GM12878 (cell line): ENCODE results near the gene NDUFC1. TPM values are rescaled to one million over a fixed set of nuclear protein-coding genes. Genes with fewer than 3 reads are reported as not detected.

ENCODE experiments used
- ATAC-seq: fragments of 200-7000 bp; cut with Tn5 transposase; 3 replicates; pipeline ENCODE4 v1.9.1; 2020; ENCODE audit warnings: mild to moderate bottlenecking, moderate library complexity
- BruUV-seq: library from RNA; stranded (reverse); fragments of 400-500 nt; replicated peaks from 2 replicates; lab custom pipeline; 2021; lab: Mats Ljungman, UMichigan
- CTCF ChIA-PET: fragments of 300-600 bp; sonication (Branson Sonifier 250); formaldehyde crosslinking; extraction: SDS; loops from one replicate; lab custom pipeline; 2021; ENCODE audit warnings: inconsistent platforms; lab: Yijun Ruan, JAX
- POLR2A ChIA-PET: fragments of 350-600 bp; formaldehyde crosslinking; extraction: SDS; loops from one replicate; lab custom pipeline; 2021; ENCODE audit warnings: inconsistent platforms; lab: Charles Lee
- RAD21 ChIA-PET: fragments of 300-600 bp; sonication (Branson Sonifier 250); formaldehyde crosslinking; loops from one replicate; lab custom pipeline; 2023; ENCODE audit warnings: antibody characterized with exemption; ENCODE audit not compliant: unreplicated experiment; lab: Charles Lee
- SMC1A ChIA-PET: fragments of 300-600 bp; sonication (Branson Sonifier 250); formaldehyde crosslinking; loops from one replicate; lab custom pipeline; 2023; ENCODE audit not compliant: unreplicated experiment, uncharacterized antibody; lab: Charles Lee
- DNase-seq: peaks from one replicate; pipeline ENCODE4 v3.0.0-alpha.2; 2011; ENCODE audit warnings: low read depth, low spot score
- FAIRE-seq: peaks from 3 replicates; lab custom pipeline; 2011; peaks lifted over from hg19 to GRCh38; lab: Jason Lieb, UNC
- H2AFZ ChIP-seq: 2 replicates; pipeline ENCODE4 v1.6.0; 2011; ENCODE audit warnings: low read depth, low read length, control low read depth; ENCODE audit not compliant: control insufficient read depth
- H3K27ac ChIP-seq: 2 replicates; pipeline ENCODE4 v1.5.1; 2011; ENCODE audit warnings: control low read depth; ENCODE audit not compliant: control insufficient read depth, insufficient read depth
- H3K27me3 ChIP-seq, 2 experiments: replicated peaks in 1 of 2; 2 replicates each; pipeline versions ENCODE4 v1.6.0 to v1.6.1; 2011; ENCODE audit warnings: low read length in 1 of 2; ENCODE audit not compliant: control insufficient read depth in 2 of 2, insufficient read depth in 2 of 2
- H3K36me3 ChIP-seq, 2 experiments: 2 replicates each; pipeline ENCODE4 v1.5.1; 2011; ENCODE audit warnings: low read length in 1 of 2; ENCODE audit not compliant: control insufficient read depth in 2 of 2, insufficient read depth in 2 of 2
- H3K4me1 ChIP-seq: 2 replicates; pipeline ENCODE4 v1.6.1; 2011; ENCODE audit warnings: mild to moderate bottlenecking, low read length, moderate library complexity, mixed read lengths; ENCODE audit not compliant: control insufficient read depth, insufficient read depth
- H3K4me2 ChIP-seq: 2 replicates; pipeline ENCODE4 v1.6.0; 2011; ENCODE audit warnings: control low read depth; ENCODE audit not compliant: control insufficient read depth, insufficient read depth
- H3K4me3 ChIP-seq: fragments of 200-600 bp; sonication (generic); 2 replicates; pipeline ENCODE4 v1.5.1; 2016
- H3K79me2 ChIP-seq: 2 replicates; pipeline ENCODE4 v1.6.0; 2011; ENCODE audit warnings: low read length; ENCODE audit not compliant: control insufficient read depth, insufficient read depth
- H3K9ac ChIP-seq: 2 replicates; pipeline ENCODE4 v1.8.0; 2011; ENCODE audit warnings: low read length, control low read depth, mixed read lengths; ENCODE audit not compliant: control insufficient read depth, insufficient read depth
- H3K9me3 ChIP-seq: replicated peaks from 3 replicates; pipeline ENCODE4 v1.5.1; 2011; ENCODE audit warnings: mild to moderate bottlenecking, low read length; ENCODE audit not compliant: control insufficient read depth, insufficient read depth
- H4K20me1 ChIP-seq: 2 replicates; pipeline ENCODE4 v1.6.0; 2011; ENCODE audit not compliant: control insufficient read depth, insufficient read depth
- BRCA1 ChIP-seq: IDR thresholded peaks from 2 replicates; pipeline ENCODE4 v1.6.1; 2011; ENCODE audit warnings: low read depth, low read length, improper control_type of control experiment
- HDAC2 ChIP-seq: fragments of 200-600 bp; sonication (generic); IDR thresholded peaks from 2 replicates; pipeline ENCODE4 v1.6.1; 2017
- IRF4 ChIP-seq: IDR thresholded peaks from 2 replicates; pipeline ENCODE4 v1.6.1; 2011; ENCODE audit warnings: low read depth, low read length
- JUNB ChIP-seq: IDR thresholded peaks from 2 replicates; pipeline ENCODE4 v1.6.1; 2016; ENCODE audit warnings: antibody characterized with exemption, mild to moderate bottlenecking
- TCF7 ChIP-seq: IDR thresholded peaks from 2 replicates; pipeline ENCODE4 v1.6.1; 2014; ENCODE audit warnings: antibody characterized with exemption, borderline replicate concordance
- ZNF592 ChIP-seq: fragments of 450-650 bp; IDR thresholded peaks from 2 replicates; pipeline ENCODE4 v1.6.1; 2017; ENCODE audit warnings: mild to moderate bottlenecking, moderate library complexity
- ZSCAN29 ChIP-seq: fragments of 450-650 bp; IDR thresholded peaks from 2 replicates; pipeline ENCODE4 v1.6.1; 2017; ENCODE audit warnings: mild to moderate bottlenecking, moderate library complexity
- in situ Hi-C: fragments of 300-500 bp; cut with MboI; formaldehyde crosslinking; loops from 9 replicates; pipeline ENCODE4 v1.14.3; 2018; ENCODE audit warnings: mixed read lengths
- intact Hi-C: fragments of 100-400 bp; cut with micrococcal nuclease; formaldehyde crosslinking; loops from one replicate; pipeline ENCODE4 v1.14.2; 2022; ENCODE audit not compliant: unreplicated experiment
- polyA plus RNA-seq, 11 experiments: library from polyadenylated mRNA; depleted of rRNA in 4 of 11; unstranded in 6 of 11; stranded (reverse) in 5 of 11; fragments of >200 nt; fragmentation: Nextera tagmentation in 4 of 11; fragmentation: Illumina TruSeq in 1 of 11; extraction: Ambion mirVana in 4 of 11; extraction: Trizol in 1 of 11; gene quantifications; 1 replicate in 1 of 11; 2 replicates in 10 of 11; pipeline versions ENCODE4 v1.2.1 to v1.2.3, GENCODE V29; 2011 to 2016; ENCODE audit warnings: inconsistent platforms in 2 of 11, missing spikeins in 2 of 11, low read depth in 1 of 11
- total RNA-seq, 4 experiments: library from RNA; depleted of rRNA in 3 of 4; stranded (reverse); fragments of >200 nt in 3 of 4; fragmentation: Illumina TruSeq in 1 of 4; extraction: Trizol in 1 of 4; gene quantifications; 2 replicates each; pipeline versions ENCODE4 v1.2.1 to v1.2.3, GENCODE V29; 2013 to 2021

NDUFC1 gene
- total and polyA plus RNA-seq, 10 of the 15 experiments (the other 5 are each of a cell fraction or from before 2014, with no cell fraction given): 25.5 to 242 (median 68.9) TPM

DNA sequence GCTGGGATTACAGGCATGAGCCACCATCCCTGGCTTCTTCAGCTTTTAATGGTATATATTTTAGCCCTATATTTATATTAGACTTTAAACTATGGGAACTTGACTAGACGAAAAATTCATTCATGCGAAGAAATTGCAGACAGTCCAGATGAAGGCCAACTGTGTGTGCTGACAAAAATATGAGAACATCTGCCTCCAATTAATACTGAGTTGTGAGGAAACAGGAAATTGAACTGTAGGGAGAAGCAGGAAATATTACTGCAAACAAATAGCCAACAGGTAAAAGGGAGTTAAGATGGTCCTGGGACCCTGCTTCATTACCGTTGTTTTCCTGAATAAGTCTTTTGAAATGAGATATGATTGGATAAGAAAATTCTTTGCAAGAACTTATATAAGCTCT lies 48.6 kb downstream of the NDUFC1 start (continued):
- TF ChIP-seq ZNF592 (no peak), ZSCAN29 (no peak), TCF7 (no peak), BRCA1 (no peak)

- Histone ChIP-seq H3K9ac (no peak overlapping the region), H3K4me1 (no peaks in the 10 kb centered on the region), H3K4me3 (no peak overlapping the region), H3K27ac (no peak overlapping the region), H4K20me1 (no peaks in the 10 kb centered on the region), H3K36me3 (no peaks in the 10 kb centered on the region), H2AFZ (no peak overlapping the region), H3K4me2 (no peak overlapping the region)
- BruUV-seq: no TSS peak
- in situ Hi-C loops: no loop called here
- POLR2A ChIA-PET: no interaction called here
- RAD21 ChIA-PET: no interaction called here
- ATAC-seq (no peak), FAIRE-seq (no peak)
- CTCF ChIA-PET: interaction anchor here (1.3 to 2.2 kb wide), 2 partner anchors 25 to 43 kb away, joined by 3 to 6 read pairs; no protein-coding TSS in a partner anchor
- TF ChIP-seq IRF4 (no peak), HDAC2 (no peak), JUNB (no peak), ZNF592 (no peak)
- TF ChIP-seq, all 136 proteins: peak for 0
- DNase-seq: no peak
- intact Hi-C loops: no loop called here
- SMC1A ChIA-PET: no interaction called here
- H3K79me2 ChIP-seq: no peaks in the 10 kb centered on the region
- no peaks in the 10 kb centered on the region for H3K9me3 ChIP-seq
- no peaks in the 10 kb centered on the region; a peak in 1 of 4 replicates for H3K27me3 ChIP-seq
Observed at GRCh38 chr4:139253046-139253445, 49.2 kb downstream of the NDUFC1 start.
